OCI-LY7 (cell line): ENCODE data around the gene TM2D1. TPM values are rescaled to one million over a fixed set of nuclear protein-coding genes. Genes with fewer than 3 reads are reported as not detected.

Experiments
- BruUV-seq: library from RNA; stranded (reverse); fragments of 400-500 nt; replicated peaks from 2 replicates; lab custom pipeline; 2021; lab: Mats Ljungman, UMichigan
- CTCF ChIA-PET: fragments of 300-600 bp; sonication (Branson Sonifier 250); formaldehyde crosslinking; loops from one replicate; lab custom pipeline; 2022; ENCODE audit warnings: antibody characterized with exemption; ENCODE audit not compliant: unreplicated experiment; lab: Charles Lee
- POLR2A ChIA-PET: fragments of 300-600 bp; sonication (Branson Sonifier 250); formaldehyde crosslinking; loops from one replicate; lab custom pipeline; 2022; ENCODE audit warnings: antibody characterized with exemption; lab: Charles Lee
- DNase-seq: peaks from one replicate; pipeline ENCODE4 v3.0.0-alpha.2; 2015; ENCODE audit warnings: low spot score
- H2AFZ ChIP-seq: fragments of 200-600 bp; sonication (generic), shearing (Covaris generic); 2 replicates; pipeline ENCODE4 v1.6.1; 2014; ENCODE audit warnings: mild to moderate bottlenecking, antibody characterized with exemption, low read length, moderate library complexity
- H3K27ac ChIP-seq: fragments of 200-600 bp; sonication (generic); 2 replicates; pipeline ENCODE4 v1.5.1; 2014; ENCODE audit warnings: mixed run types, low read depth, mild to moderate bottlenecking, moderate library complexity, low read length, inconsistent platforms; ENCODE audit not compliant: poor library complexity, severe bottlenecking
- H3K36me3 ChIP-seq: fragments of 200-600 bp; sonication (generic); 2 replicates; pipeline ENCODE4 v1.6.1; 2014; ENCODE audit warnings: mild to moderate bottlenecking, antibody characterized with exemption, low read length, moderate library complexity, mixed read lengths; ENCODE audit not compliant: insufficient read depth
- H3K4me1 ChIP-seq: fragments of 200-600 bp; sonication (generic); 2 replicates; pipeline ENCODE4 v1.5.1; 2014; ENCODE audit warnings: mild to moderate bottlenecking, low read length; ENCODE audit not compliant: insufficient read depth, poor library complexity, severe bottlenecking
- H3K4me2 ChIP-seq: fragments of 200-600 bp; sonication (generic); 2 replicates; pipeline ENCODE4 v1.6.1; 2014; ENCODE audit warnings: mild to moderate bottlenecking, low read length
- H3K4me3 ChIP-seq: fragments of 200-600 bp; sonication (generic); 2 replicates; pipeline ENCODE4 v1.5.1; 2014; ENCODE audit warnings: mild to moderate bottlenecking, low read depth, low read length; ENCODE audit not compliant: poor library complexity, severe bottlenecking
- H3K79me2 ChIP-seq: fragments of 200-600 bp; sonication (generic); 2 replicates; pipeline ENCODE4 v1.6.1; 2016; ENCODE audit warnings: low read depth, mild to moderate bottlenecking, low read length, moderate library complexity, mixed read lengths; ENCODE audit not compliant: insufficient read depth
- H3K9me2 ChIP-seq: fragments of 200-600 bp; sonication (generic); 2 replicates; pipeline ENCODE4 v1.6.1; 2016; ENCODE audit warnings: mild to moderate bottlenecking, low read length, mixed read lengths; ENCODE audit not compliant: insufficient read depth
- H3K9me3 ChIP-seq: fragments of 200-600 bp; sonication (generic); 2 replicates; pipeline ENCODE4 v1.6.1; 2014; ENCODE audit warnings: mild to moderate bottlenecking, mixed run types, low read length, mixed read lengths
- H4K20me1 ChIP-seq: fragments of 200-600 bp; sonication (generic); 2 replicates; pipeline ENCODE4 v1.6.1; 2014; ENCODE audit warnings: mild to moderate bottlenecking, antibody characterized with exemption, low read length, moderate library complexity, mixed read lengths; ENCODE audit not compliant: insufficient read depth
- EZH2phosphoT487 ChIP-seq: fragments of 200-600 bp; sonication (generic); IDR thresholded peaks from 2 replicates; pipeline ENCODE4 v1.6.1; 2018; ENCODE audit warnings: low read depth, borderline replicate concordance, mild to moderate bottlenecking, mixed run types, antibody characterized with exemption, low read length, moderate library complexity, mixed read lengths
- intact Hi-C: fragments of 100-400 bp; cut with micrococcal nuclease; formaldehyde crosslinking; loops from one replicate; pipeline ENCODE4 v1.10.0; 2022; ENCODE audit not compliant: unreplicated experiment
- total RNA-seq, 2 experiments: library from RNA; depleted of rRNA in 1 of 2; stranded (reverse); fragments of >200 nt in 1 of 2; shearing (Covaris generic) in 1 of 2; gene quantifications; 2 replicates each; pipeline ENCODE4 v1.2.3, GENCODE V29; 2014 to 2022
- TF ChIP-seq, protein P1 (sequence below): fragments of 200-600 bp; sonication (generic); conservative IDR thresholded peaks from 2 replicates; pipeline ENCODE4 v1.5.1; 2014; ENCODE audit warnings: mild to moderate bottlenecking, antibody characterized with exemption, low read length, moderate library complexity, mixed read lengths

Gene TM2D1
- total RNA-seq, 2 experiments from 2014 or later = 34.9 to 44.9 TPM

GRCh38 chr1:61692155-61692800, 32.7 kb downstream of the TM2D1 start:
- no peak overlapping the region for H2AFZ ChIP-seq
- intact Hi-C loops = no loop called here
- DNase-seq = no peak

DNA sequence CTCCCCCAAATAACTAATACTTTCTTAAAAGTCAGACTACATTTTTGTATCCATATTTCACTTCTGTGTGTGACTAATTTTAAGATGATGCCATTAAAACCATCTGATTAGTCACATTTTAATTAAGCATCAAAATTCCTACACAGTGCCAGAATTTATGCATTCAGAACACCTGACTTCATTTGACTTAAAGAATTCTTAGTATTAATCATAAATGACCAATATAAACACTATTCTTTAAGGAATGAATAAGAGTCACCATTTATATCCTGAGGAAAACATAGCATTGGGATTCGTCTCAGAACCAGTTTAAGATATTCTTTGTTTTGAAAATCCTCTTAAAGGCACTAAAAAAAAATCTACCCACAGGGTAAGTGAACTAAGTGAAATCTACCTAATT, 37.0 kb downstream of the TM2D1 start:
- Histone ChIP-seq H2AFZ (no peak overlapping the region), H3K79me2 (no peaks in the 10 kb centered on the region), H3K36me3 (peaks cover 30% of the 10 kb centered on the region; the same call in 1 of the 2 replicates), H3K4me1 (no peaks in the 10 kb centered on the region), H3K27ac (no peak overlapping the region), H3K4me2 (no peak overlapping the region), H3K9me2 (no peaks in the 10 kb centered on the region), H3K9me3 (no peaks in the 10 kb centered on the region), H3K4me3 (no peak overlapping the region), H4K20me1 (no peaks in the 10 kb centered on the region)
- POLR2A ChIA-PET = no interaction called here
- no peak for TF ChIP-seq EZH2phosphoT487
- TF ChIP-seq, protein P1, sequence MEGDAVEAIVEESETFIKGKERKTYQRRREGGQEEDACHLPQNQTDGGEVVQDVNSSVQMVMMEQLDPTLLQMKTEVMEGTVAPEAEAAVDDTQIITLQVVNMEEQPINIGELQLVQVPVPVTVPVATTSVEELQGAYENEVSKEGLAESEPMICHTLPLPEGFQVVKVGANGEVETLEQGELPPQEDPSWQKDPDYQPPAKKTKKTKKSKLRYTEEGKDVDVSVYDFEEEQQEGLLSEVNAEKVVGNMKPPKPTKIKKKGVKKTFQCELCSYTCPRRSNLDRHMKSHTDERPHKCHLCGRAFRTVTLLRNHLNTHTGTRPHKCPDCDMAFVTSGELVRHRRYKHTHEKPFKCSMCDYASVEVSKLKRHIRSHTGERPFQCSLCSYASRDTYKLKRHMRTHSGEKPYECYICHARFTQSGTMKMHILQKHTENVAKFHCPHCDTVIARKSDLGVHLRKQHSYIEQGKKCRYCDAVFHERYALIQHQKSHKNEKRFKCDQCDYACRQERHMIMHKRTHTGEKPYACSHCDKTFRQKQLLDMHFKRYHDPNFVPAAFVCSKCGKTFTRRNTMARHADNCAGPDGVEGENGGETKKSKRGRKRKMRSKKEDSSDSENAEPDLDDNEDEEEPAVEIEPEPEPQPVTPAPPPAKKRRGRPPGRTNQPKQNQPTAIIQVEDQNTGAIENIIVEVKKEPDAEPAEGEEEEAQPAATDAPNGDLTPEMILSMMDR = no peak
- CTCF ChIA-PET = no interaction called here
- BruUV-seq = no TSS peak
- DNase-seq = no peak
- intact Hi-C loops = no loop called here

More at GRCh38 chr1:61692155-61692800, 32.7 kb downstream of the TM2D1 start:
- Histone ChIP-seq H4K20me1 (no peaks in the 10 kb centered on the region), H3K79me2 (no peaks in the 10 kb centered on the region), H3K4me2 (no peak overlapping the region), H3K27ac (no peak overlapping the region), H3K9me2 (no peaks in the 10 kb centered on the region), H3K9me3 (no peaks in the 10 kb centered on the region), H3K36me3 (peaks cover 44% of the 10 kb centered on the region), H3K4me3 (no peak overlapping the region), H3K4me1 (no peaks in the 10 kb centered on the region)
- TF ChIP-seq EZH2phosphoT487 = no peak
- TF ChIP-seq, protein P1 = no peak
- no TSS peak for BruUV-seq
- ChIA-PET CTCF (no interaction called here), POLR2A (interaction anchor here (0.6 kb wide), 1 partner anchor 50 kb away, joined by 3 read pairs; no protein-coding TSS in a partner anchor)

DNA sequence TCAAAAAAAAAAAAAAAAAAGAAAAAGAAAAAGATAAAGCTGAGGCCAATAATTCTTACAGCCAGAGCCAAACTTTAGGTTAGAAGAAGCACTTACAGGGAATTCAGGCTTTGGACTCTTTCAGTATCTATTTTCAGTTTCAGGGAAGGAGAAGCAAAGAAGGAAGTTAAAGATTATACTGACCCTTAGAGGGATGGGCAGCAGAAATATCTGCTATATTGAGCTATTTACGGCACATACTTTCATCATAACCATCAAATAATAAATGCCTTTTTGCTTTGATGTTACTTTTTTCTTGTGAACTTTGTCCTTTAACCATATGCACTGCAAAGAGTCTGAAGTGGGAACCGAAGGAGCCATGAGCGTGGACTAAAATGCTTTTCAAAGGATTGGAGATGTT, 42.0 kb downstream of the TM2D1 start:
- ChIA-PET CTCF (no interaction called here), POLR2A (interaction anchor here (0.8 to 1.1 kb wide), 3 partner anchors 9 to 426 kb away, joined by 3 read pairs; no protein-coding TSS in a partner anchor)
- intact Hi-C loops = no loop called here
- Histone ChIP-seq H3K4me3 (no peak overlapping the region), H3K9me3 (no peaks in the 10 kb centered on the region), H3K4me1 (no peaks in the 10 kb centered on the region), H3K27ac (no peak overlapping the region), H3K36me3 (peaks cover 42% of the 10 kb centered on the region), H3K4me2 (no peak overlapping the region), H4K20me1 (no peaks in the 10 kb centered on the region), H3K9me2 (no peaks in the 10 kb centered on the region), H2AFZ (no peak overlapping the region), H3K79me2 (no peaks in the 10 kb centered on the region)
- DNase-seq = no peak
- TF ChIP-seq, protein P1 = no peak
- TF ChIP-seq EZH2phosphoT487 = no peak
- BruUV-seq = no TSS peak
